Fibroblast of lung (primary cell): ENCODE results near the gene FBXO7.

Experiments used
- CTCF ChIP-seq, 2 donors: IDR thresholded peaks in 1 of 2; conservative IDR thresholded peaks in 1 of 2; 1 replicate in 1 of 2; 2 replicates in 1 of 2; pipeline ENCODE4 v1.5.1; 2011 to 2012; ENCODE audit warnings: low read length in 2 of 2, control low read depth in 1 of 2, inconsistent platforms in 1 of 2, low read depth in 1 of 2, mild to moderate bottlenecking in 1 of 2
- EZH2 ChIP-seq: IDR thresholded peaks from 2 replicates; pipeline ENCODE4 v1.5.1; 2012; ENCODE audit warnings: low read length, control low read depth, mild to moderate bottlenecking; ENCODE audit errors: missing control alignments

GRCh38 chr22:32522237-32522636, 47.6 kb downstream of the FBXO7 start:
- TF ChIP-seq CTCF (conservative IDR thresholded peaks at IDR 0.05 in 1 of 2, IDR thresholded peaks at IDR 0.05 in 1 of 2; ENCODE audit: low read depth in 1 of 2, low read length in 2 of 2) (no peak), EZH2 (no peak)
